ENCODE measurements around the gene TMEM87B.
A peak's percentile ranks its signal among the peaks of the same experiment; 100 is the strongest.
"Not testable (repeated sequence)": the region's sequence is repeated elsewhere in the genome, so short reads cannot be mapped to it uniquely, and the experiment has no call there.

Gene TMEM87B

GRCh38 chr2:112033600-112033999 is 21.5 kb upstream of the TMEM87B start:
- DNase-seq (ENCODE audit: low read depth): no peak

- DNase-seq (ENCODE audit: low read depth): no peak
Measured at GRCh38 chr2:112034924-112035323, 20.1 kb upstream of the TMEM87B start.

GRCh38 chr2:112035786-112036185 is 19.3 kb upstream of the TMEM87B start:
- no peak for DNase-seq (ENCODE audit: low read depth)

GRCh38 chr2:112039556-112039955 is 15.5 kb upstream of the TMEM87B start:
- not testable (repeated sequence) for DNase-seq (ENCODE audit: low read depth)

- DNase-seq (ENCODE audit: low read depth): not testable (repeated sequence)
Measured at GRCh38 chr2:112040066-112040465, 15.0 kb upstream of the TMEM87B start.

- not testable (repeated sequence) for DNase-seq (ENCODE audit: low read depth)
Measured at GRCh38 chr2:112041460-112041859, 13.6 kb upstream of the TMEM87B start.

- no peak for DNase-seq (ENCODE audit: low read depth)
Measured at GRCh38 chr2:112045446-112046014, 9.5 kb upstream of the TMEM87B start.

- DNase-seq (ENCODE audit: low read depth): no peak
Measured at GRCh38 chr2:112046231-112046630, 8.8 kb upstream of the TMEM87B start.

- no peak for DNase-seq (ENCODE audit: low read depth)
Measured at GRCh38 chr2:112047537-112048235, 7.4 kb upstream of the TMEM87B start.

- no peak for DNase-seq (ENCODE audit: low read depth)
Measured at GRCh38 chr2:112048236-112048592, 6.9 kb upstream of the TMEM87B start.

- DNase-seq (ENCODE audit: low read depth): no peak
Measured at GRCh38 chr2:112048887-112049286, 6.2 kb upstream of the TMEM87B start.

- DNase-seq (ENCODE audit: low read depth): no peak
Measured at GRCh38 chr2:112050316-112050715, 4.8 kb upstream of the TMEM87B start.

GRCh38 chr2:112053917-112054846 is 887 bp upstream of the TMEM87B start:
- DNase-seq (ENCODE audit: low read depth): peak; percentile 97

GRCh38 chr2:112055730-112056625 is 909 bp downstream of the TMEM87B start:
- DNase-seq (ENCODE audit: low read depth): no peak

GRCh38 chr2:112056626-112056987 is 1.5 kb downstream of the TMEM87B start:
- DNase-seq (ENCODE audit: low read depth): no peak

- no peak for DNase-seq (ENCODE audit: low read depth)
Measured at GRCh38 chr2:112059671-112060070, 4.6 kb downstream of the TMEM87B start.

- no peak for DNase-seq (ENCODE audit: low read depth)
Measured at GRCh38 chr2:112061299-112061698, 6.2 kb downstream of the TMEM87B start.

GRCh38 chr2:112061840-112062239 is 6.8 kb downstream of the TMEM87B start:
- DNase-seq (ENCODE audit: low read depth): no peak

- DNase-seq (ENCODE audit: low read depth): no peak
Measured at GRCh38 chr2:112062894-112063293, 7.8 kb downstream of the TMEM87B start.

GRCh38 chr2:112065486-112065885 is 10.4 kb downstream of the TMEM87B start:
- no peak for DNase-seq (ENCODE audit: low read depth)

GRCh38 chr2:112065966-112066365 is 10.9 kb downstream of the TMEM87B start:
- no peak for DNase-seq (ENCODE audit: low read depth)

- not testable (repeated sequence) for DNase-seq (ENCODE audit: low read depth)
Measured at GRCh38 chr2:112069794-112070193, 14.7 kb downstream of the TMEM87B start.
